PFSK-1 (cell line): ENCODE results near the gene NCOR1.

Source experiments
- POLR2AphosphoS5 ChIP-seq: IDR thresholded peaks from 2 replicates; pipeline ENCODE4 v1.6.1; 2012; ENCODE audit warnings: low read depth, mild to moderate bottlenecking, control low read depth, low read length, moderate library complexity
- REST ChIP-seq, 2 experiments: IDR thresholded peaks; 2 replicates each; pipeline versions ENCODE4 v1.6.1 to v1.8.0; 2011 to 2012; ENCODE audit warnings: low read depth in 2 of 2, low read length in 2 of 2, control low read depth in 1 of 2, inconsistent platforms in 1 of 2, mild to moderate bottlenecking in 1 of 2, moderate library complexity in 1 of 2; ENCODE audit not compliant: insufficient read depth in 1 of 2

GRCh38 chr17:16251043-16251442 is 35.7 kb upstream of the NCOR1 start:
- TF ChIP-seq REST (IDR thresholded peaks at IDR 0.05; ENCODE audit: insufficient read depth in 1 of 2, low read depth in 2 of 2, low read length in 2 of 2) (no peak), POLR2AphosphoS5 (no peak)
